Activated T-helper 1 cell treated with Interleukin-2 at 50 U/mL for 16 hours (primary cell): ENCODE data around the gene FAM241A.

Experiments used
- DNase-seq: peaks from one replicate; pipeline ENCODE4 v3.0.0-alpha.2; 2020; ENCODE audit warnings: low read depth

Gene FAM241A

GRCh38 chr4:112214390-112215264 lies 69.4 kb downstream of the FAM241A start:
- no peak for DNase-seq

- DNase-seq, result no peak
These were observed 74.6 kb downstream of the FAM241A start for GRCh38 chr4:112219826-112220366.

GRCh38 chr4:112222219-112222955 lies 77.1 kb downstream of the FAM241A start:
- DNase-seq, result no peak

GRCh38 chr4:112225157-112225556 lies 79.9 kb downstream of the FAM241A start:
- no peak for DNase-seq

- DNase-seq, result peak; percentile 95
These were observed 85.9 kb downstream of the FAM241A start for GRCh38 chr4:112230879-112231778.

GRCh38 chr4:112231779-112232713 lies 86.8 kb downstream of the FAM241A start, which contains the start of gene AP1AR:
Gene AP1AR, plus strand, starts transcription at chr4:112231787. Its CDS starts 305 bp downstream, at chr4:112232092.
- DNase-seq, result peak; percentile 68

GRCh38 chr4:112234952-112235609 lies 89.8 kb downstream of the FAM241A start:
- DNase-seq, result no peak

GRCh38 chr4:112236040-112236439 lies 90.8 kb downstream of the FAM241A start:
- no peak for DNase-seq

- DNase-seq, result no peak
These were observed 93.6 kb downstream of the FAM241A start for GRCh38 chr4:112238833-112239232.
